HepG2 (cell line): ENCODE data around the gene SSH3. TPM values are rescaled to one million over a fixed set of nuclear protein-coding genes. Genes with fewer than 3 reads are reported as not detected.

Source experiments
- ATAC-seq: fragments of 200-7000 bp; cut with Tn5 transposase; 3 replicates; pipeline ENCODE4 v1.9.1; 2020; ENCODE audit warnings: mild to moderate bottlenecking, moderate library complexity
- BruUV-seq: library from RNA; stranded (reverse); fragments of 400-500 nt; replicated peaks from 2 replicates; lab custom pipeline; 2021; lab: Mats Ljungman, UMichigan
- CTCF ChIA-PET: fragments of 300-600 bp; formaldehyde crosslinking; extraction: SDS; loops from one replicate; lab custom pipeline; 2021; ENCODE audit warnings: low total read pairs, inconsistent platforms, low intra/inter-chr PET ratio; lab: Yijun Ruan, JAX
- POLR2A ChIA-PET: fragments of 350-600 bp; sonication (Branson Sonifier 250); formaldehyde crosslinking; loops from one replicate; lab custom pipeline; 2020; ENCODE audit warnings: antibody characterized with exemption, inconsistent platforms; lab: Yijun Ruan, JAX
- DNase-seq: peaks from one replicate; pipeline ENCODE4 v3.0.0-alpha.2; 2015; ENCODE audit warnings: low spot score
- FAIRE-seq: peaks from 3 replicates; lab custom pipeline; 2011; peaks lifted over from hg19 to GRCh38; lab: Jason Lieb, UNC
- H2AFZ ChIP-seq: one replicate; pipeline ENCODE4 v1.6.1; 2011; ENCODE audit warnings: low read length, inconsistent platforms
- H3K27ac ChIP-seq: fragments of 300-600 bp; 3 replicates; pipeline ENCODE4 v1.8.0; 2011; ENCODE audit warnings: mixed run types, mild to moderate bottlenecking, mixed read lengths, low read length, inconsistent platforms; ENCODE audit not compliant: insufficient read depth; ENCODE audit errors: extremely low read length
- H3K27me3 ChIP-seq, 2 experiments: fragments of 200-600 bp in 1 of 2; 2 replicates in 1 of 2; 3 replicates in 1 of 2; pipeline versions ENCODE4 v1.6.0 to v1.8.0; 2011; ENCODE audit warnings: low read length in 2 of 2, mild to moderate bottlenecking in 2 of 2, moderate library complexity in 2 of 2, inconsistent platforms in 1 of 2; ENCODE audit not compliant: insufficient read depth in 2 of 2, control insufficient read depth in 1 of 2
- H3K36me3 ChIP-seq, 2 experiments: fragments of 200-600 bp in 1 of 2; replicated peaks in 1 of 2; 2 replicates in 1 of 2; 3 replicates in 1 of 2; pipeline versions ENCODE4 v1.5.1 to v1.8.0; 2011; ENCODE audit warnings: low read length in 2 of 2, inconsistent platforms in 1 of 2; ENCODE audit not compliant: insufficient read depth in 2 of 2, control insufficient read depth in 1 of 2
- H3K4me1 ChIP-seq: 2 replicates; pipeline ENCODE4 v1.5.1; 2012; ENCODE audit warnings: low read length, inconsistent platforms; ENCODE audit not compliant: insufficient read depth
- H3K4me2 ChIP-seq: 2 replicates; pipeline ENCODE4 v1.6.0; 2011; ENCODE audit warnings: low read depth, low read length, inconsistent platforms
- H3K4me3 ChIP-seq, 3 experiments: fragments of 200-600 bp in 1 of 3; sonication (generic), shearing (Covaris generic) in 1 of 3; replicated peaks in 1 of 3; 2 replicates each; pipeline ENCODE4 v1.5.1; 2011 to 2016; ENCODE audit warnings: low read length in 3 of 3, inconsistent platforms in 2 of 3, low read depth in 2 of 3, mild to moderate bottlenecking in 2 of 3, control low read depth in 1 of 3, mixed read lengths in 1 of 3; ENCODE audit not compliant: insufficient read depth in 1 of 3
- H3K79me2 ChIP-seq: one replicate; pipeline ENCODE4 v1.6.1; 2011; ENCODE audit warnings: low read length, inconsistent platforms; ENCODE audit not compliant: insufficient read depth
- H3K9ac ChIP-seq: 2 replicates; pipeline ENCODE4 v1.6.0; 2011; ENCODE audit warnings: mild to moderate bottlenecking, low read depth, low read length, inconsistent platforms; ENCODE audit not compliant: insufficient read depth
- H3K9me3 ChIP-seq: 2 replicates; pipeline ENCODE4 v1.5.1; 2012; ENCODE audit warnings: mild to moderate bottlenecking, low read length
- H4K20me1 ChIP-seq: 2 replicates; pipeline ENCODE4 v1.6.0; 2011; ENCODE audit warnings: inconsistent platforms, mild to moderate bottlenecking, low read length, moderate library complexity; ENCODE audit not compliant: insufficient read depth
- EHMT2 ChIP-seq: fragments of 200-600 bp; sonication (generic); IDR thresholded peaks from 2 replicates; pipeline ENCODE4 v1.7.0; 2017; ENCODE audit warnings: antibody characterized with exemption, low read depth, low read length, borderline replicate concordance
- GMEB1 ChIP-seq: sonication (generic); formaldehyde crosslinking; IDR thresholded peaks from 2 replicates; pipeline ENCODE4 v1.5.1; 2020; ENCODE audit warnings: missing genetic modification reagents, mild to moderate bottlenecking, borderline replicate concordance
- IRX3 ChIP-seq: sonication (generic); formaldehyde crosslinking; IDR thresholded peaks from 2 replicates; pipeline ENCODE4 v1.8.1; 2023; ENCODE audit warnings: mild to moderate bottlenecking, low read depth, missing genetic modification reagents, borderline replicate concordance
- MLX ChIP-seq: IDR thresholded peaks from 2 replicates; pipeline ENCODE4 v1.6.1; 2016
- PLRG1 ChIP-seq: fragments of 450-650 bp; conservative IDR thresholded peaks from 2 replicates; pipeline ENCODE4 v1.6.1; 2016
- RNF219 ChIP-seq: sonication (generic); formaldehyde crosslinking; IDR thresholded peaks from 2 replicates; pipeline ENCODE4 v1.5.0; 2020; ENCODE audit warnings: mild to moderate bottlenecking, missing genetic modification reagents
- SAP130 ChIP-seq: IDR thresholded peaks from 2 replicates; pipeline ENCODE4 v1.6.1; 2016; ENCODE audit warnings: low read depth
- SMARCE1 ChIP-seq: fragments of 450-650 bp; IDR thresholded peaks from 2 replicates; pipeline ENCODE4 v1.6.1; 2017; ENCODE audit warnings: borderline replicate concordance
- TEAD2 ChIP-seq: sonication (generic); formaldehyde crosslinking; IDR thresholded peaks from 2 replicates; pipeline ENCODE4 v1.9.0; 2021; ENCODE audit warnings: missing genetic modification reagents
- YEATS2 ChIP-seq: sonication (generic); formaldehyde crosslinking; IDR thresholded peaks from 2 replicates; pipeline ENCODE4 v1.4.0; 2020; ENCODE audit warnings: missing genetic modification reagents, borderline replicate concordance
- ZKSCAN8 ChIP-seq: IDR thresholded peaks from 2 replicates; pipeline ENCODE4 v1.6.1; 2016; ENCODE audit warnings: borderline replicate concordance, missing genetic modification reagents, missing compliant biosample characterization
- ZNF224 ChIP-seq: sonication (generic); formaldehyde crosslinking; IDR thresholded peaks from 2 replicates; pipeline ENCODE4 v1.5.0; 2020; ENCODE audit warnings: mild to moderate bottlenecking, missing genetic modification reagents
- ZNF775 ChIP-seq: sonication (generic); formaldehyde crosslinking; IDR thresholded peaks from 2 replicates; pipeline ENCODE4 v1.4.0; 2020; ENCODE audit warnings: missing genetic modification reagents, mild to moderate bottlenecking, moderate library complexity, borderline replicate concordance
- WGBS: methylation state at CpG from one replicate; pipeline ENCODE4 v1.1.6; 2017; ENCODE audit warnings: low lambda C conversion rate; 5-methylcytosine and 5-hydroxymethylcytosine counted together
- in situ Hi-C: cut with HindIII; loops from 2 replicates; pipeline ENCODE4 v1.10.0; 2017; ENCODE audit warnings: low pct_unique_long_range_greater_than_20kb; ENCODE audit not compliant: extremely low pct_ligation_motif_present
- intact Hi-C: fragments of 100-400 bp; cut with micrococcal nuclease; formaldehyde crosslinking; loops from one replicate; pipeline ENCODE4 v1.10.0; 2022; ENCODE audit not compliant: unreplicated experiment
- polyA plus RNA-seq, 8 experiments: library from polyadenylated mRNA; depleted of rRNA in 3 of 8; stranded (reverse) in 7 of 8; unstranded in 1 of 8; fragments of >200 nt; fragmentation: Illumina TruSeq in 4 of 8; extraction: Trizol in 4 of 8; gene quantifications; 2 replicates each; pipeline versions ENCODE4 v1.2.1 to v1.2.3, GENCODE V29; 2011 to 2016; ENCODE audit warnings: low read depth in 4 of 8, missing spikeins in 1 of 8, mixed read lengths in 1 of 8; ENCODE audit not compliant: insufficient read depth in 1 of 8
- total RNA-seq, 5 experiments: library from RNA; depleted of rRNA; stranded (reverse); fragments of >200 nt; fragmentation: Illumina TruSeq; extraction: Trizol; gene quantifications; 2 replicates each; pipeline ENCODE4 v1.2.3, GENCODE V29; 2016; ENCODE audit warnings: low read depth in 1 of 5
- TF ChIP-seq, protein P1 (sequence below): sonication (generic); formaldehyde crosslinking; IDR thresholded peaks from 2 replicates; pipeline ENCODE4 v1.4.0; 2020; ENCODE audit warnings: missing genetic modification reagents

The SSH3 gene
- total and polyA plus RNA-seq, 2 of the 13 experiments (the other 11 are each of a cell fraction or from before 2014, with no cell fraction given): 12.4 to 18.8 TPM

GRCh38 chr11:67320691-67321090 is 17.4 kb downstream of the SSH3 start:
- in situ Hi-C loops: no loop called here
- DNase-seq: no peak
- FAIRE-seq: no peak
- TF ChIP-seq IRX3 (CRISPR knock-in tag) (no peak), MLX (no peak), TEAD2 (CRISPR knock-in tag) (no peak), ZNF224 (CRISPR knock-in tag) (no peak), GMEB1 (CRISPR knock-in tag) (no peak), SMARCE1 (no peak), ZNF775 (CRISPR knock-in tag) (no peak), YEATS2 (CRISPR knock-in tag) (no peak), EHMT2 (no peak), PLRG1 (no peak), SAP130 (CRISPR knock-in tag) (no peak), ZKSCAN8 (no peak), RNF219 (CRISPR knock-in tag) (no peak)
- TF ChIP-seq, protein P1, sequence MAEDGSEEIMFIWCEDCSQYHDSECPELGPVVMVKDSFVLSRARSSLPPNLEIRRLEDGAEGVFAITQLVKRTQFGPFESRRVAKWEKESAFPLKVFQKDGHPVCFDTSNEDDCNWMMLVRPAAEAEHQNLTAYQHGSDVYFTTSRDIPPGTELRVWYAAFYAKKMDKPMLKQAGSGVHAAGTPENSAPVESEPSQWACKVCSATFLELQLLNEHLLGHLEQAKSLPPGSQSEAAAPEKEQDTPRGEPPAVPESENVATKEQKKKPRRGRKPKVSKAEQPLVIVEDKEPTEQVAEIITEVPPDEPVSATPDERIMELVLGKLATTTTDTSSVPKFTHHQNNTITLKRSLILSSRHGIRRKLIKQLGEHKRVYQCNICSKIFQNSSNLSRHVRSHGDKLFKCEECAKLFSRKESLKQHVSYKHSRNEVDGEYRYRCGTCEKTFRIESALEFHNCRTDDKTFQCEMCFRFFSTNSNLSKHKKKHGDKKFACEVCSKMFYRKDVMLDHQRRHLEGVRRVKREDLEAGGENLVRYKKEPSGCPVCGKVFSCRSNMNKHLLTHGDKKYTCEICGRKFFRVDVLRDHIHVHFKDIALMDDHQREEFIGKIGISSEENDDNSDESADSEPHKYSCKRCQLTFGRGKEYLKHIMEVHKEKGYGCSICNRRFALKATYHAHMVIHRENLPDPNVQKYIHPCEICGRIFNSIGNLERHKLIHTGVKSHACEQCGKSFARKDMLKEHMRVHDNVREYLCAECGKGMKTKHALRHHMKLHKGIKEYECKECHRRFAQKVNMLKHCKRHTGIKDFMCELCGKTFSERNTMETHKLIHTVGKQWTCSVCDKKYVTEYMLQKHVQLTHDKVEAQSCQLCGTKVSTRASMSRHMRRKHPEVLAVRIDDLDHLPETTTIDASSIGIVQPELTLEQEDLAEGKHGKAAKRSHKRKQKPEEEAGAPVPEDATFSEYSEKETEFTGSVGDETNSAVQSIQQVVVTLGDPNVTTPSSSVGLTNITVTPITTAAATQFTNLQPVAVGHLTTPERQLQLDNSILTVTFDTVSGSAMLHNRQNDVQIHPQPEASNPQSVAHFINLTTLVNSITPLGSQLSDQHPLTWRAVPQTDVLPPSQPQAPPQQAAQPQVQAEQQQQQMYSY: no peak

More at GRCh38 chr11:67320691-67321090, 17.4 kb downstream of the SSH3 start:
- ChIA-PET CTCF (no interaction called here), POLR2A (no interaction called here)
- intact Hi-C loops: no loop called here
- Histone ChIP-seq H3K79me2 (no peaks in the 10 kb centered on the region), H3K4me1 (peaks cover 15% of the 10 kb centered on the region), H3K36me3 (no peaks in the 10 kb centered on the region), H3K9ac (no peak overlapping the region), H2AFZ (no peak overlapping the region), H3K27me3 (no peaks in the 10 kb centered on the region), H3K4me3 (no peak overlapping the region), H3K4me2 (no peak overlapping the region), H3K27ac (no peak overlapping the region), H3K9me3 (no peaks in the 10 kb centered on the region), H4K20me1 (no peaks in the 10 kb centered on the region)
- WGBS: 100% methylated on average over 1 of the region's 2 CpGs
- BruUV-seq: no TSS peak
- no peak for ATAC-seq
